Activated CD4-positive, alpha-beta memory T cell treated with anti-CD3 and anti-CD28 coated beads, Interleukin-2, amount 10 ng/mL, durations not matched to agents 7 days and 5 days (primary cell): Measurements from ENCODE around the gene ZNF770. TPM values are rescaled to one million over a fixed set of nuclear protein-coding genes. Genes with fewer than 3 reads are reported as not detected.
"Not testable (repeated sequence)": the region's sequence is repeated elsewhere in the genome, so short reads cannot be mapped to it uniquely, and the experiment has no call there.

Experiments used
- CTCF ChIA-PET: fragments of 350-600 bp; sonication (Branson Sonifier 250); formaldehyde crosslinking; loops from one replicate; lab custom pipeline; 2021; ENCODE audit warnings: antibody characterized with exemption, inconsistent platforms; lab: Charles Lee
- POLR2A ChIA-PET: fragments of 350-600 bp; sonication (Branson Sonifier 250); formaldehyde crosslinking; loops from one replicate; lab custom pipeline; 2021; ENCODE audit warnings: antibody characterized with exemption; lab: Charles Lee
- DNase-seq: peaks from one replicate; pipeline ENCODE4 v3.0.0-alpha.2; 2020
- H3K27ac Mint-ChIP-seq: one replicate; pipeline ENCODE4 v1.8.0; 2021; ENCODE audit warnings: mild to moderate bottlenecking, mixed read lengths
- H3K27me3 Mint-ChIP-seq: one replicate; pipeline ENCODE4 v1.8.0; 2021; ENCODE audit warnings: mixed read lengths
- H3K36me3 Mint-ChIP-seq: one replicate; pipeline ENCODE4 v1.8.0; 2021; ENCODE audit warnings: low read depth, mixed read lengths
- H3K4me1 Mint-ChIP-seq: one replicate; pipeline ENCODE4 v1.8.0; 2021; ENCODE audit warnings: mixed read lengths
- H3K4me3 Mint-ChIP-seq: one replicate; pipeline ENCODE4 v1.8.0; 2021; ENCODE audit warnings: mild to moderate bottlenecking, mixed read lengths
- H3K9me3 Mint-ChIP-seq: one replicate; pipeline ENCODE4 v1.8.0; 2021; ENCODE audit warnings: mixed read lengths
- total RNA-seq, 2 experiments: library from RNA; stranded (reverse); gene quantifications; one replicate each; pipeline ENCODE4 v1.2.3, GENCODE V29; 2021

The ZNF770 gene
- total RNA-seq, 2 experiments from 2014 or later: 36.2 to 40.8 TPM

DNA sequence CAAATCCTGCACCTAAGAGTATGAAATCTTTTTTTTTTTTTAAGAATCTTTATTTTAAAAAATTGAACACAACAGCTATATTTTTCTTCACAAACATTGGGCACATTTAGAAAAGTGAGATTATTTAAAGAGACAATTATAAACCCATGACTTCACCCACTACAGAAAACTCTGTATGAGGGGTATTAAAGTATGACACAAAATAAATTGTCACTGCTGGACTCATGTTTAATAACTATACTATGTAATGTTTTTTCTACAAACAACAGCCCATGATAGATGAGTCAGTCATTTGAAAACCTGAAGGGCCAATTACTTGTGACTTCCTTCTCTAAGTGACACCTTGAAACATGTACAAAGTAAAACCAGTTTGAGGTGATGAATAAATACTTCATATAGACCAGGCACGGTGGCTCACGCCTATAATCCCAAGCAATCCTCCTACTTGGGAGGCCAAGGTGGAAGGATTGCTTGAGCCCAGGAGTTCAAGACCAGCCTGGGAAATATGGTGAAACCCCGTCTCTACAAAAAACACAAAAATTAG is 54.6 kb downstream of the ZNF770 start:
- CTCF ChIA-PET: no interaction called here
- DNase-seq: no peak
- peaks cover 47% of the 10 kb centered on the region for H3K36me3 Mint-ChIP-seq
- no peak overlapping the region for H3K4me3 Mint-ChIP-seq
- POLR2A ChIA-PET: no interaction called here
- H3K4me1 Mint-ChIP-seq: peaks cover 13% of the 10 kb centered on the region
- no peaks in the 10 kb centered on the region for H3K9me3 Mint-ChIP-seq
- H3K27ac Mint-ChIP-seq: no peak overlapping the region
- H3K27me3 Mint-ChIP-seq: no peaks in the 10 kb centered on the region

DNA sequence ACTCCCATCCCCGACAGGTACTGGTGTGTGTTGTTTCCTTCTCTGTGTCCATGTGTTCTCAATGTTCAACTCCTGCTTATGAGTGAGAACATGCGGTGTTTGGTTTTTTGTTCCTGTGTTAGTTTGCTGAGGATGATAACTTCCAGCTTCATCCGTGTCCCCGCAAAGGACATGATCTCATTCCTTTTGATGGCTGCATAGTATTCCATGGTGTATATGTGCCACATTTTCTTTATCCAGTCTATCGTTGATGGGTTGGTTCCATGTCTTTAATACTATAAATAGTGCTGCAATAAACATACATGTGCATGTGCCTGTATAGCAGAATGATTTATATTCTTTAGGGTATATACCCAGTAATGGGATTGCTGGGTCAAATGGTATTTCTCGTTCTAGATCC is 59.7 kb downstream of the ZNF770 start:
- H3K4me1 Mint-ChIP-seq: peaks cover 10% of the 10 kb centered on the region
- peaks cover 52% of the 10 kb centered on the region for H3K36me3 Mint-ChIP-seq
- H3K27me3 Mint-ChIP-seq, CTCF ChIA-PET, H3K9me3 Mint-ChIP-seq, DNase-seq, H3K27ac Mint-ChIP-seq, POLR2A ChIA-PET, H3K4me3 Mint-ChIP-seq: not testable (repeated sequence)

Other genes with a start within 250 kb of the ZNF770 start
- not detected for gene GJD2, start 233.3 kb downstream of the ZNF770 start, total RNA-seq
- not detected for gene ACTC1, start 192.7 kb downstream of the ZNF770 start, total RNA-seq
- 10 to 100 TPM; 30.3 to 31.9 TPM for gene AQR, start 18.5 kb downstream of the ZNF770 start, total RNA-seq
- not detected for gene NANOGP8, start 97.0 kb upstream of the ZNF770 start, total RNA-seq